ENCODE data around the gene ANO1.
"Not testable (repeated sequence)": the region's sequence is repeated elsewhere in the genome, so short reads cannot be mapped to it uniquely, and the experiment has no call there.

The ANO1 gene

GRCh38 chr11:70205766-70206165 lies 127.6 kb downstream of the ANO1 start:
- Histone ChIP-seq H3K4me1 (peaks cover 21% of the 10 kb centered on the region), H3K9me3 (no peaks in the 10 kb centered on the region), H3K4me3 (no peak overlapping the region), H3K36me3 (replicated peaks) (peaks cover 38% of the 10 kb centered on the region), H3K27me3 (ENCODE audit: low read depth) (no peaks in the 10 kb centered on the region)
- in situ Hi-C loops (cut with MboI; ENCODE audit: low sequenced_read_pairs): no loop called here
- no peak for DNase-seq (ENCODE audit: low spot score in 2 of 2)

GRCh38 chr11:70206226-70206981 lies 128.3 kb downstream of the ANO1 start:
- no peaks in the 10 kb centered on the region for H3K27me3 ChIP-seq (ENCODE audit: low read depth)
- DNase-seq (ENCODE audit: low spot score in 2 of 2): no peak
- peaks cover 21% of the 10 kb centered on the region for H3K4me1 ChIP-seq
- H3K9me3 ChIP-seq: no peaks in the 10 kb centered on the region
- no peak overlapping the region for H3K4me3 ChIP-seq
- H3K36me3 ChIP-seq (replicated peaks): peaks cover 38% of the 10 kb centered on the region
- in situ Hi-C loops (cut with MboI; ENCODE audit: low sequenced_read_pairs): no loop called here

- peaks cover 38% of the 10 kb centered on the region for H3K36me3 ChIP-seq (replicated peaks)
- no peaks in the 10 kb centered on the region for H3K27me3 ChIP-seq (ENCODE audit: low read depth)
- peaks cover 21% of the 10 kb centered on the region for H3K4me1 ChIP-seq
- no peak overlapping the region for H3K4me3 ChIP-seq
- no peak for DNase-seq (ENCODE audit: low spot score in 2 of 2)
- no peaks in the 10 kb centered on the region for H3K9me3 ChIP-seq
- in situ Hi-C loops (cut with MboI; ENCODE audit: low sequenced_read_pairs): no loop called here
Observed at GRCh38 chr11:70206982-70207376, 128.9 kb downstream of the ANO1 start.

GRCh38 chr11:70207531-70208131 lies 129.5 kb downstream of the ANO1 start:
- Histone ChIP-seq H3K4me3 (no peak overlapping the region), H3K4me1 (peaks cover 19% of the 10 kb centered on the region), H3K9me3 (no peaks in the 10 kb centered on the region), H3K27me3 (ENCODE audit: low read depth) (no peaks in the 10 kb centered on the region), H3K36me3 (replicated peaks) (peaks cover 38% of the 10 kb centered on the region)
- no peak for DNase-seq (ENCODE audit: low spot score in 2 of 2)
- in situ Hi-C loops (cut with MboI; ENCODE audit: low sequenced_read_pairs): no loop called here

GRCh38 chr11:70209391-70209912 lies 131.3 kb downstream of the ANO1 start:
- Histone ChIP-seq H3K9me3 (no peaks in the 10 kb centered on the region), H3K36me3 (replicated peaks) (peaks cover 35% of the 10 kb centered on the region)
- in situ Hi-C loops (cut with MboI; ENCODE audit: low sequenced_read_pairs): no loop called here

GRCh38 chr11:70210051-70210501 lies 132.0 kb downstream of the ANO1 start:
- no peaks in the 10 kb centered on the region for H3K27me3 ChIP-seq (ENCODE audit: low read depth)
- DNase-seq (ENCODE audit: low spot score in 2 of 2): peak; percentile 53 to 58
- peaks cover 32% of the 10 kb centered on the region for H3K36me3 ChIP-seq (replicated peaks)
- in situ Hi-C loops (cut with MboI; ENCODE audit: low sequenced_read_pairs): no loop called here
- H3K4me1 ChIP-seq: peaks cover 10% of the 10 kb centered on the region
- no peaks in the 10 kb centered on the region for H3K9me3 ChIP-seq
- H3K4me3 ChIP-seq: no peak overlapping the region

More at GRCh38 chr11:70209391-70209912, 131.3 kb downstream of the ANO1 start:
- H3K27me3 ChIP-seq (ENCODE audit: low read depth): no peaks in the 10 kb centered on the region
- no peak for DNase-seq (ENCODE audit: low spot score in 2 of 2)
- no peak overlapping the region for H3K4me3 ChIP-seq
- H3K4me1 ChIP-seq: peaks cover 15% of the 10 kb centered on the region

GRCh38 chr11:70210530-70210929 lies 132.4 kb downstream of the ANO1 start:
- Histone ChIP-seq H3K36me3 (replicated peaks) (peaks cover 30% of the 10 kb centered on the region), H3K27me3 (ENCODE audit: low read depth) (no peaks in the 10 kb centered on the region), H3K4me1 (peaks cover 10% of the 10 kb centered on the region), H3K4me3 (no peak overlapping the region), H3K9me3 (no peaks in the 10 kb centered on the region)
- in situ Hi-C loops (cut with MboI; ENCODE audit: low sequenced_read_pairs): no loop called here
- DNase-seq (ENCODE audit: low spot score in 2 of 2): no peak

GRCh38 chr11:70212227-70212811 lies 134.2 kb downstream of the ANO1 start:
- in situ Hi-C loops (cut with MboI; ENCODE audit: low sequenced_read_pairs): no loop called here
- DNase-seq (ENCODE audit: low spot score in 2 of 2): no peak
- Histone ChIP-seq H3K4me1 (peaks cover 10% of the 10 kb centered on the region), H3K27me3 (ENCODE audit: low read depth) (no peaks in the 10 kb centered on the region), H3K4me3 (no peak overlapping the region), H3K36me3 (replicated peaks) (peaks cover 14% of the 10 kb centered on the region), H3K9me3 (no peaks in the 10 kb centered on the region)

- H3K4me3 ChIP-seq; H3K27me3 ChIP-seq (ENCODE audit: low read depth); H3K4me1 ChIP-seq; in situ Hi-C loops (cut with MboI; ENCODE audit: low sequenced_read_pairs); H3K9me3 ChIP-seq; H3K36me3 ChIP-seq (replicated peaks); DNase-seq (ENCODE audit: low spot score in 2 of 2): not testable (repeated sequence)
Observed at GRCh38 chr11:70217388-70217787, 139.3 kb downstream of the ANO1 start.

GRCh38 chr11:70218076-70218475 lies 140.0 kb downstream of the ANO1 start:
- H3K4me1 ChIP-seq; H3K36me3 ChIP-seq (replicated peaks); in situ Hi-C loops (cut with MboI; ENCODE audit: low sequenced_read_pairs); H3K27me3 ChIP-seq (ENCODE audit: low read depth); H3K9me3 ChIP-seq; H3K4me3 ChIP-seq; DNase-seq (ENCODE audit: low spot score in 2 of 2): not testable (repeated sequence)

GRCh38 chr11:70220136-70220535 lies 142.0 kb downstream of the ANO1 start:
- no peaks in the 10 kb centered on the region for H3K9me3 ChIP-seq
- H3K36me3 ChIP-seq (replicated peaks): no peaks in the 10 kb centered on the region
- no peaks in the 10 kb centered on the region for H3K4me1 ChIP-seq
- DNase-seq (ENCODE audit: low spot score in 2 of 2): no peak
- in situ Hi-C loops (cut with MboI; ENCODE audit: low sequenced_read_pairs): no loop called here
- H3K4me3 ChIP-seq: no peak overlapping the region
- no peaks in the 10 kb centered on the region; the same call in 1 of the 2 replicates for H3K27me3 ChIP-seq (ENCODE audit: low read depth)

- H3K4me1 ChIP-seq: no peaks in the 10 kb centered on the region
- DNase-seq (ENCODE audit: low spot score in 2 of 2): peak in 1 of 2 experiments; percentile 18
- in situ Hi-C loops (cut with MboI; ENCODE audit: low sequenced_read_pairs): no loop called here
- no peaks in the 10 kb centered on the region for H3K9me3 ChIP-seq
- no peaks in the 10 kb centered on the region for H3K36me3 ChIP-seq (replicated peaks)
- H3K4me3 ChIP-seq: no peak overlapping the region
- no peaks in the 10 kb centered on the region; the same call in 1 of the 2 replicates for H3K27me3 ChIP-seq (ENCODE audit: low read depth)
Observed at GRCh38 chr11:70220920-70221319, 142.8 kb downstream of the ANO1 start.

GRCh38 chr11:70225681-70226177 lies 147.6 kb downstream of the ANO1 start:
- H3K4me3 ChIP-seq: no peak overlapping the region
- H3K36me3 ChIP-seq (replicated peaks): no peaks in the 10 kb centered on the region
- H3K4me1 ChIP-seq: no peaks in the 10 kb centered on the region
- in situ Hi-C loops (cut with MboI; ENCODE audit: low sequenced_read_pairs): no loop called here
- DNase-seq (ENCODE audit: low spot score in 2 of 2): no peak
- no peaks in the 10 kb centered on the region for H3K9me3 ChIP-seq
- H3K27me3 ChIP-seq (ENCODE audit: low read depth): no peaks in the 10 kb centered on the region; the same call in 1 of the 2 replicates

- H3K27me3 ChIP-seq (ENCODE audit: low read depth): no peaks in the 10 kb centered on the region; the same call in 1 of the 2 replicates
- DNase-seq (ENCODE audit: low spot score in 2 of 2): no peak
- in situ Hi-C loops (cut with MboI; ENCODE audit: low sequenced_read_pairs): no loop called here
- H3K9me3 ChIP-seq: no peaks in the 10 kb centered on the region
- H3K36me3 ChIP-seq (replicated peaks): no peaks in the 10 kb centered on the region
- H3K4me3 ChIP-seq: no peak overlapping the region
- H3K4me1 ChIP-seq: no peaks in the 10 kb centered on the region
Observed at GRCh38 chr11:70226183-70226582, 148.1 kb downstream of the ANO1 start.

All from HAP-1 (cell line).